GM20000 (cell line): Measurements from ENCODE around the gene TRAPPC2L.
"Not testable (repeated sequence)": the region's sequence is repeated elsewhere in the genome, so short reads cannot be mapped to it uniquely, and the experiment has no call there.

ENCODE experiments used
- DNase-seq: peaks from one replicate; pipeline ENCODE4 v3.0.0; 2012; ENCODE audit warnings: low spot score
- CTCF ChIP-seq: IDR thresholded peaks from 2 replicates; pipeline ENCODE4 v1.5.1; 2012; ENCODE audit warnings: mild to moderate bottlenecking, control low read depth; ENCODE audit errors: extremely low read depth, missing control alignments

The TRAPPC2L gene

DNA sequence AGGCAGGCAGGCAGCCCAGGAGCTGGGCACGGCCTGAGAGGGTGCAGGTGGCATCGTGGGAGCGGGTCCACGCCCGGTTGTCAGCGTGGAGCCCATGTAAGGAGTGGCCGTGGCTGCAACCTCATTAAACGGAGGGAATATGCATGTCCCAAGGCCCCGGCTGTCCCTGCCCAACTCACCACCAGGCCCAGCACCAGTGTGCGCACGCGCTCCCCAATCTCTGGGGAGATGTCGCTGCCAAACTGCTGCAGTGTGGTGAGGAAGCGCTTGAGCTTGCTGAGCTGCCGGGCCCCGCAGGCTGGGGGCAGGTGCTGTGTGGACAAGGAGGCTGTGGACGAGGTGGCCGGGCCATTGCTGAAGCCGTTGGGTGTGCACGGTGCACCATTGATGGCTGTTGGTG lies 35.1 kb downstream of the TRAPPC2L start:
- no peak for DNase-seq
- TF ChIP-seq CTCF: no peak

GRCh38 chr16:88893127-88893968 lies 36.4 kb downstream of the TRAPPC2L start:
- no peak for DNase-seq
- no peak for TF ChIP-seq CTCF

GRCh38 chr16:88894266-88894665 lies 37.3 kb downstream of the TRAPPC2L start:
- DNase-seq: not testable (repeated sequence)

DNA sequence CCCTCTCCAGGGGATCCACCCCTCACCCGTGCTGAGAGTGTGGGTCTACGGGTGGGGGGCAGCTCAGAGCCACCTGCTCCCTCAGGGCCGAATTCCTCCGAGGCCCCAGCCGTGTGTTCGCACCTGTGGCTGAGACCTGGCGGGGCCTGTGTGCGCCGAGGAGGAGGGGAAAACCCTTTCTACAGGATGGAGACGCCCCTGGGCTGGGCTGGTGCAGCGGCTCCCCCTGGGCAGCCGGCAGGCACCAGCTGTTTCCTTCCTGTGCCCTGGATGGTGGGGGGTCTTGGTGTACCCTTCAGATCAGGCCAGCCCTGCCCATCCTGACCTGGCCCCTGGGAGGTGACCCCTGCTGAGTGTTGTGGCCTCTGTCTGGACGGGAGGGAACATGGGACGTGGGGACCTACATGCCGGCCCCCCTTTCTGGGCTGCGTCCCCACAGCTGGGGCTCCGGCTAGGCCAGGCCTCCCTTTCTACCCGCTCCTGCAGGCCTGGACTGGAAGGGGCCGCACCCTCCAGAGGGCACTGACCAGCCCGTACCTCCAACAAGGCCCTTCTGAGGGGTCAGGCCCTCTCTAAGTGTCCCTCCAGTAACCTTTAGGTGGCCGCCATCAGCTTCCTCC lies 37.9 kb downstream of the TRAPPC2L start:
- DNase-seq: no peak
- TF ChIP-seq CTCF: no peak

- no peak for TF ChIP-seq CTCF
- no peak for DNase-seq
Measured at GRCh38 chr16:88895335-88895734, 38.4 kb downstream of the TRAPPC2L start.

DNA sequence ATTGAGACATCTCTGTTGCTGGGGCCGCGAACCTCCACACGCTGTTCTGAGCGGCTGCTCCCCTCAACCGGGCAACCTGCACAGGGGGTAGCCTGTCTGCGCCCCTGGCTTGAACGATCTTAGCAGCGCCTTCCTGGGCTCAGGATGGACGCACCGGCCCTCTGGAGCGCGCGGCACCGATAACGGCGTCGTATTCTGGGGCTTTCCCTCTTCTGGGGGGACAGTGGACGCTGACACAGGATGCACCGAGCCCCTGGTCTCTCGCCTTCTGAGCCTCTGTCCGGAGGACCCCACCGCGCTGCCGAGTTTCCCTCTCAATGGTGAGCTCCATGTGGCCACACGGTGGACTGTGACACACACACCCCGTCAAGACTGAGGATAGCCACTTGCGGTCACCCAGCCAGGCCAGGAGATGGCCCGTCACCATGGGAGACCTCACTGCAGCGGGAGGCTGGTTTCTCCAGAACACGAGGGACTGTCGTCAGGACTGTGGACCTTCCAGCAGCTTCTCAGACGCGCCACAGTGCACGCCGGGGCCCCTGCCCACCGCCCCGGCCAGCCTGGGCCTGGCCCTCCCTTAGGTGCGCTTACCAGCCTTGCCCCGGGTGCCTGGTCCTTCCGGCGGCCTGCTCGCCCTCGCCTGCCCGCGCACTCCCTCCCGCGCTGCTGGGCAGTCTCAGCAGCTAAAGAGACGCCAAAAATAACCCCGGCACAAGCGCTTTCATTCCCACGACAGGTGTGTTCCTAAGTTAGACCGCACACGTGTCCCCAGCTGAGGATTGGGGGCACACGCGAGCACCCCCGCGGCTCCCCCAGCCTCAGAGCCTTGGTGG lies 39.5 kb downstream of the TRAPPC2L start:
- DNase-seq: no peak

More for the DNA sequence above, 39.5 kb downstream of the TRAPPC2L start:
- no peak for TF ChIP-seq CTCF
